A673 (cell line): ENCODE measurements around the gene UPF1. TPM values are rescaled to one million over a fixed set of nuclear protein-coding genes. Genes with fewer than 3 reads are reported as not detected.

Source experiments
- BruUV-seq: library from RNA; stranded (reverse); fragments of 400-500 nt; replicated peaks from 2 replicates; lab custom pipeline; 2021; lab: Mats Ljungman, UMichigan
- CTCF ChIA-PET: fragments of 300-600 bp; sonication (Branson Sonifier 250); formaldehyde crosslinking; loops from one replicate; lab custom pipeline; 2022; ENCODE audit warnings: antibody characterized with exemption; lab: Charles Lee
- POLR2A ChIA-PET: fragments of 300-600 bp; sonication (Branson Sonifier 250); formaldehyde crosslinking; loops from one replicate; lab custom pipeline; 2022; ENCODE audit warnings: antibody characterized with exemption; ENCODE audit not compliant: low non-redundant PET; lab: Charles Lee
- DNase-seq: peaks from one replicate; pipeline ENCODE4 v3.0.0-alpha.2; 2015; ENCODE audit warnings: low spot score
- H3K27ac ChIP-seq: fragments of 200-600 bp; sonication (generic); 2 replicates; pipeline ENCODE4 v1.5.1; 2016; ENCODE audit warnings: mixed run types, low read depth, mild to moderate bottlenecking, mixed read lengths, antibody characterized with exemption, low read length; ENCODE audit not compliant: poor library complexity, severe bottlenecking
- H3K27me3 ChIP-seq: fragments of 200-600 bp; sonication (generic); replicated peaks from 2 replicates; pipeline ENCODE4 v1.6.1; 2017; ENCODE audit warnings: mixed run types, low read depth, mild to moderate bottlenecking, mixed read lengths, antibody characterized with exemption, low read length; ENCODE audit not compliant: insufficient read depth, poor library complexity
- H3K36me3 ChIP-seq: fragments of 200-600 bp; sonication (generic); 2 replicates; pipeline ENCODE4 v1.6.1; 2016; ENCODE audit warnings: mixed run types, mild to moderate bottlenecking, mixed read lengths, antibody characterized with exemption, low read length; ENCODE audit not compliant: insufficient read depth, poor library complexity, severe bottlenecking
- H3K4me1 ChIP-seq: fragments of 200-600 bp; sonication (generic); 2 replicates; pipeline ENCODE4 v1.6.1; 2017; ENCODE audit warnings: mixed run types, mild to moderate bottlenecking, mixed read lengths, antibody characterized with exemption, low read length; ENCODE audit not compliant: insufficient read depth, poor library complexity, severe bottlenecking
- H3K4me3 ChIP-seq: fragments of 200-600 bp; sonication (generic); 2 replicates; pipeline ENCODE4 v1.5.1; 2016; ENCODE audit warnings: low read depth, mixed run types, mild to moderate bottlenecking, mixed read lengths, low read length; ENCODE audit not compliant: poor library complexity, severe bottlenecking
- H3K9me3 ChIP-seq: fragments of 200-600 bp; sonication (generic); 2 replicates; pipeline ENCODE4 v1.6.1; 2016; ENCODE audit warnings: mixed run types, low read depth, mild to moderate bottlenecking, mixed read lengths, antibody characterized with exemption, low read length; ENCODE audit not compliant: poor library complexity, severe bottlenecking
- EZH2 ChIP-seq: fragments of 200-600 bp; sonication (generic); IDR thresholded peaks from 2 replicates; pipeline ENCODE4 v1.6.1; 2017; ENCODE audit warnings: borderline replicate concordance, low read depth, mild to moderate bottlenecking, mixed read lengths, antibody characterized with exemption, low read length; ENCODE audit not compliant: poor library complexity, severe bottlenecking
- intact Hi-C: fragments of 100-400 bp; cut with micrococcal nuclease; formaldehyde crosslinking; loops from one replicate; pipeline ENCODE4 v1.10.0; 2022; ENCODE audit not compliant: unreplicated experiment
- total RNA-seq: library from RNA; stranded (reverse); gene quantifications from 2 replicates; pipeline ENCODE4 v1.2.3, GENCODE V29; 2021
- TF ChIP-seq, protein P1 (sequence below): fragments of 300-800, 200-600 bp; sonication (generic); conservative IDR thresholded peaks from 2 replicates; pipeline ENCODE4 v1.5.1; 2017; ENCODE audit warnings: low read depth, mild to moderate bottlenecking, antibody characterized with exemption, low read length, moderate library complexity, mixed read lengths

The UPF1 gene
- total RNA-seq, 1 experiment from 2014 or later, result 83.8 TPM

DNA sequence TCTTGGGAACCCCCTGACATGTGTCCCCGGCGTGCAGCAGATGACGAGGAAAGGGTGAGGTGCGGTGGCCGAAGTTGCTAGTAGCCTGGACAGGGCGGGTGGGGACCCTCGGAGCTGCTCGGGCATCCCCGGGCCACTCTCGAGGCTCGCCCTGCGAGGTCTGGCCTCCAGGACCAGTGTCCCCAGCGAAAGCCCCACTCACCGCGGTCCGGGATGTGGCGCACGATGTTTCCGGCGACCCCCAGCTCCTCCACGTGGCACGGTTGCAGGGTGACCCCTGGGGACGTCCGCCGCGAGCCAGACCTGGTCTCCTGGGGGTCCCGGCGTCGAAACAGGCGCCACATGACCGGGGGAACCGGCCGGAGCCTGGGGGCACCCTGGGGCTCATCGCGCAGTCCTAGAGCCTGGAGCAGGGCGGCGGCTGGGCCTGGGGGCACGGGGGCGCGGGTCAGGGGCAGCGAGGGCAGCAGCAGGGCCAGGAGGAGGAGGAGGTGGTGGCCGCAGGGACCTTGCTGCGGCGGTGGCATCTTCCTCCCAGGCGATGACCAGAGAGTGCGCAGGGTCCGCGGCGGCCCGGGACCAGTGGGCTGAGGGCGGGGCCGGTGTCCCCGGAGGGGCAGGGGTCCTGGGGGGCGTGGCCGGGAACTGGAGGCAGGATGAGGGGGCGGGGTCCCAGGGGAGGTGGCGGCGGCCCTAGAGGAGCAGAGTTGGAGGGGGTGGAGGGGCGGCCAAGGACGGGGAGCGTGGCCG, 38.2 kb downstream of the UPF1 start:
- Histone ChIP-seq H3K27me3 (no peaks in the 10 kb centered on the region), H3K27ac (no peak overlapping the region), H3K4me1 (no peaks in the 10 kb centered on the region), H3K4me3 (no peak overlapping the region), H3K9me3 (no peaks in the 10 kb centered on the region), H3K36me3 (peaks cover 34% of the 10 kb centered on the region)
- no TSS peak for BruUV-seq
- intact Hi-C loops, result no loop called here
- ChIA-PET POLR2A (no interaction called here), CTCF (no interaction called here)
- no peak for TF ChIP-seq EZH2
- TF ChIP-seq, protein P1, sequence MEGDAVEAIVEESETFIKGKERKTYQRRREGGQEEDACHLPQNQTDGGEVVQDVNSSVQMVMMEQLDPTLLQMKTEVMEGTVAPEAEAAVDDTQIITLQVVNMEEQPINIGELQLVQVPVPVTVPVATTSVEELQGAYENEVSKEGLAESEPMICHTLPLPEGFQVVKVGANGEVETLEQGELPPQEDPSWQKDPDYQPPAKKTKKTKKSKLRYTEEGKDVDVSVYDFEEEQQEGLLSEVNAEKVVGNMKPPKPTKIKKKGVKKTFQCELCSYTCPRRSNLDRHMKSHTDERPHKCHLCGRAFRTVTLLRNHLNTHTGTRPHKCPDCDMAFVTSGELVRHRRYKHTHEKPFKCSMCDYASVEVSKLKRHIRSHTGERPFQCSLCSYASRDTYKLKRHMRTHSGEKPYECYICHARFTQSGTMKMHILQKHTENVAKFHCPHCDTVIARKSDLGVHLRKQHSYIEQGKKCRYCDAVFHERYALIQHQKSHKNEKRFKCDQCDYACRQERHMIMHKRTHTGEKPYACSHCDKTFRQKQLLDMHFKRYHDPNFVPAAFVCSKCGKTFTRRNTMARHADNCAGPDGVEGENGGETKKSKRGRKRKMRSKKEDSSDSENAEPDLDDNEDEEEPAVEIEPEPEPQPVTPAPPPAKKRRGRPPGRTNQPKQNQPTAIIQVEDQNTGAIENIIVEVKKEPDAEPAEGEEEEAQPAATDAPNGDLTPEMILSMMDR, result no peak
- no peak for DNase-seq

DNA sequence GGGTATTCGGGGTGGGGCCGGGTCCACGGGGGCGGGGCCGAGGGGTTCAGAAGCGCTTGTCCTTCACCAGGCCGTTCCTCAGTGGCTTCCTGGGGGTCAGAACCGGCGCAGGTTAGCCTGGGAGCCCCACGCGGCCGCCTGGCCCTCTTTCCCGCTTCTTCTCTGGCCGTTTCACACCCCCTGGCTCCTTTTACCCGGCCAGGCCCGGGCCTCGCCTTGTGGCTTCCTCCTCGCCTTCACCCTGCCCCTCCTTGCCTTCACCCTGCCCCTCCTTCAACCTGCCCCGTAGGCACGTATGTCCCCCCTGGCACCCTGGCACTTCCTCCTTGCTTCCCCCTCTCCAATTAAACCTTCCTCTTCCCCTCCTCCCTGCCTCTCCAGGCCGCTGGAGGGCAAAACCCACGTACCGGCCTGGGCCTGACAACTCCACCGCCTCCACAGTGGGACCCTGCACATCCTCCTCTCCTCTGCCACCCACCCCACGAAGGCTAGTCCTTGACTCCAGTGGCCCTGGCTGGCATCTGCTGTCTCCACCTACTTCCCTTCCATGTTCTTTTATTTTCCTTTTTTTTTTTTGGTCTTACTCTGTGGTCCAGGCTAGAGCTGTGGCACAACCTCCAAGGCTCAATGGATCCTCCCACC, 38.9 kb downstream of the UPF1 start:
- BruUV-seq, result no TSS peak
- ChIA-PET CTCF (interaction anchor here (0.7 kb wide), 1 partner anchor 24 kb away, joined by 3 read pairs; no protein-coding TSS in a partner anchor), POLR2A (no interaction called here)
- intact Hi-C loops, result no loop called here
- H3K27ac ChIP-seq, result no peak overlapping the region
- TF ChIP-seq, protein P1, result no peak
- no peak for TF ChIP-seq EZH2
- no peaks in the 10 kb centered on the region for H3K9me3 ChIP-seq
- H3K27me3 ChIP-seq, result no peaks in the 10 kb centered on the region
- peaks cover 29% of the 10 kb centered on the region for H3K36me3 ChIP-seq
- no peaks in the 10 kb centered on the region for H3K4me1 ChIP-seq
- no peak for DNase-seq
- no peak overlapping the region for H3K4me3 ChIP-seq

DNA sequence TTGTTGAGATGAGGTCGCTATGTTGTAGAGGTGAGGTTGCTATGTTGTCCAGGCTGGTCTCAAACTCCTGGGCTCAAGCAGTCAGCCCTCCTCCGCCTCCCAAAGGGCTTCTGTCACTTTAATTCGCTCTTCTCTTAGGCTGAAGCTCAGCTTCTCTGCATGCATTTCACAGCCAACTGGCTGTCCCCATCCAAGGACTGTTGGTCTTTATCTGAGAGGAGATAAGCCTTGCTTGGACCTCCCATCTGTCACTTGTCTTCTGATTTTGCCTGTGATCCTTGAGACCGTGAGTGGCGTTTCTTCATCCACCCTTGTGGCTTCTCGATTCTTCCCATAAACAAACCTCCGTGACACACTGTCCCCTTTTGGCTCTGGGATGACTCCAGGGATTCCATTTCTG, 39.8 kb downstream of the UPF1 start:
- Histone ChIP-seq H3K4me1 (no peaks in the 10 kb centered on the region), H3K9me3 (no peaks in the 10 kb centered on the region), H3K27me3 (no peaks in the 10 kb centered on the region), H3K4me3 (no peak overlapping the region), H3K27ac (no peak overlapping the region), H3K36me3 (peaks cover 25% of the 10 kb centered on the region)
- BruUV-seq, result no TSS peak
- intact Hi-C loops, result no loop called here
- POLR2A ChIA-PET, result interaction anchor here (0.6 kb wide), 1 partner anchor 9 kb away, joined by 4 read pairs; no protein-coding TSS in a partner anchor
- no peak for DNase-seq
- TF ChIP-seq, protein P1, result no peak
- CTCF ChIA-PET, result interaction anchor here (0.7 kb wide), 1 partner anchor 25 kb away, joined by 3 read pairs; no protein-coding TSS in a partner anchor
